Measurements from ENCODE around the gene SPAG17. TPM values are rescaled to one million over a fixed set of nuclear protein-coding genes. Genes with fewer than 3 reads are reported as not detected.

SPAG17 gene
- total and polyA plus RNA-seq, 7 donors: not detected

DNA sequence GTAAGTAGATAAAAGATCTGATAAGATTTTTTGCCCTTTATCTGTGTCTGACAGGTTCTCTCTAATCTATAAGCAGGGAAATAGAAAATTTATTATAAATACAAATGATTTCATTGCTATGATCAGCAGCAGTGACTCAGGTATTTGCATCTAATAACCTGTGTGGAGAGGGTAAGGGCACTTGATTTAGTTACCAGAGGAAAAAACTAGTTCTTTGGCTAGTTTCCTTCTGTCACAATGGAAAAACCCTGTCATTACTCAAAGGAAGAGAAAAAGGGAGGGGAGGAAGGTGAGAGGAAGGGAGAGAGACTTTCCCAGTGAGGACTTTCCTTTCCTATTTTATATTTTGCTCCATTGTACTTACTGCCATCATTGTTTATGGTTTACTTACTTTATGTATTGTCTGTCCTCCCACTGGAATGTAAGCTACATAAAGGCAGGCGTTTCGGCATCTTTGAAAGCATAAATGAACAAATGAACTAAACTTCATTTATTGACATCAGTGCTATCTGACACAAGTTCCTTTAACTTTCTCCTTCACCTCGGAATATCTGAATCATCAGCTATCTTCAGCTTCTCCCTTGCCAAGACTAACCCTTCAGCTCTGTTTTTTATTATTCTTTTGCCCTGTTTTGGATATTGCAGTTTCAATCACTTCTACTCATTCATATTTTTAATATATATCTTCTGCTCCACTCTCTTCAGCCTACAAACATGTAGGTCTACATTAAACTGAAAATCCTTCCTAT is 220.6 kb downstream of the SPAG17 start:
- Histone ChIP-seq H3K4me3 (no peak overlapping the region), H3K4me1 (no peaks in the 10 kb centered on the region), H3K36me3 (peaks cover 0 to 29% (median 3%) of the 10 kb centered on the region in 4 donors), H3K27ac (no peak overlapping the region), H3K27me3 (no peaks in the 10 kb centered on the region), H3K9me3 (no peaks in the 10 kb centered on the region)
- DNase-seq: no peak
- intact Hi-C loops (cut with DNase I): no loop called here
- TF ChIP-seq EP300 (IDR thresholded peaks at IDR 0.05) (no peak), POLR2AphosphoS5 (IDR thresholded peaks at IDR 0.05) (no peak), POLR2A (IDR thresholded peaks at IDR 0.05) (no peak)
- TF ChIP-seq, protein P1, sequence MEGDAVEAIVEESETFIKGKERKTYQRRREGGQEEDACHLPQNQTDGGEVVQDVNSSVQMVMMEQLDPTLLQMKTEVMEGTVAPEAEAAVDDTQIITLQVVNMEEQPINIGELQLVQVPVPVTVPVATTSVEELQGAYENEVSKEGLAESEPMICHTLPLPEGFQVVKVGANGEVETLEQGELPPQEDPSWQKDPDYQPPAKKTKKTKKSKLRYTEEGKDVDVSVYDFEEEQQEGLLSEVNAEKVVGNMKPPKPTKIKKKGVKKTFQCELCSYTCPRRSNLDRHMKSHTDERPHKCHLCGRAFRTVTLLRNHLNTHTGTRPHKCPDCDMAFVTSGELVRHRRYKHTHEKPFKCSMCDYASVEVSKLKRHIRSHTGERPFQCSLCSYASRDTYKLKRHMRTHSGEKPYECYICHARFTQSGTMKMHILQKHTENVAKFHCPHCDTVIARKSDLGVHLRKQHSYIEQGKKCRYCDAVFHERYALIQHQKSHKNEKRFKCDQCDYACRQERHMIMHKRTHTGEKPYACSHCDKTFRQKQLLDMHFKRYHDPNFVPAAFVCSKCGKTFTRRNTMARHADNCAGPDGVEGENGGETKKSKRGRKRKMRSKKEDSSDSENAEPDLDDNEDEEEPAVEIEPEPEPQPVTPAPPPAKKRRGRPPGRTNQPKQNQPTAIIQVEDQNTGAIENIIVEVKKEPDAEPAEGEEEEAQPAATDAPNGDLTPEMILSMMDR (IDR thresholded peaks at IDR 0.05): no peak
- WGBS, 2 donors: 92 to 93% methylated on average over 3 of the region's 3 CpGs

DNA sequence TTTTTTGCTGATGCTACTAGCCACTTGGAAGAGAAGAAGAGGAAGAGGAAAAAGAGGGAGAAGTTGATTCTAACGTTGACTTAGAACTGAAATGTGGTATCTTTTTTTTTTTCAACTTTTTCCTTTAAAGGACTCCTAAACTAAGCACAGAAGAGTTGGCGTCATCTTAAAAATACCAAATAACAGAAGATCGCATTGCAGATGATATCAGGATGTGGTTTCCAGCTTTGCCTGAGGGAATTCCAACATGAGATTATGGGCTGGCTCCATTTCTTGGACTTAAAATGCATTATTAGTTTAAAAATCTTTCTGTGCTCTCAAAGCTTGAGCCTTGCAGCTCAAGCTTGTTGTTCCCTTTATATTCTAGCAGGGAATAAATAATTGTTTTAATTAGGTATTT is 225.7 kb downstream of the SPAG17 start:
- Histone ChIP-seq H3K4me1 (no peaks in the 10 kb centered on the region), H3K27me3 (no peaks in the 10 kb centered on the region), H3K9me3 (no peaks in the 10 kb centered on the region), H3K36me3 (peaks cover 0 to 80% (median 21%) of the 10 kb centered on the region in 4 donors), H3K27ac (no peak overlapping the region), H3K4me3 (no peak overlapping the region)
- no peak for DNase-seq
- 76 to 81% methylated on average over 3 of the region's 3 CpGs for WGBS, 2 donors
- intact Hi-C loops (cut with DNase I): no loop called here
- TF ChIP-seq EP300 (IDR thresholded peaks at IDR 0.05): no peak
- no peak for TF ChIP-seq POLR2A (IDR thresholded peaks at IDR 0.05)
- TF ChIP-seq, protein P1 (IDR thresholded peaks at IDR 0.05): no peak
- TF ChIP-seq POLR2AphosphoS5 (IDR thresholded peaks at IDR 0.05): no peak

DNA sequence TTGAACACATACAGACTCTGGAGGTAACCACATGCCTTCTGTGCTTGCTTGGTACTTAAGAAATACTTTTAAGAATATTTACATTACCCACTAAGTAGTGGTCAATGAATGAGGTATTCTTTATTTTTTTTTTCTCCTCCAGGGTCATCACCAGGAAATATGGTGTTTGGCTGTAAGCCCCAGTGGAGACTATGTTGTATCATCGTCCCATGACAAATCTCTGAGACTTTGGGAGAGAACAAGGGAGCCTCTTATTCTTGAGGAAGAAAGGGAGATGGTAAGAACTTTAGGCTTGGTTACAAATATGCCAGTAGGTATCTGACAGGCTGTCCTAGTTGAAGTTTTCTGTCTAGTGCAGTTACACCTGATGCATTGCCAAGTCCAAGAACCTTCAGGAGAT is 232.6 kb downstream of the SPAG17 start:
- 93 to 94% methylated on average over 1 of the region's 1 CpG for WGBS, 2 donors

DNA sequence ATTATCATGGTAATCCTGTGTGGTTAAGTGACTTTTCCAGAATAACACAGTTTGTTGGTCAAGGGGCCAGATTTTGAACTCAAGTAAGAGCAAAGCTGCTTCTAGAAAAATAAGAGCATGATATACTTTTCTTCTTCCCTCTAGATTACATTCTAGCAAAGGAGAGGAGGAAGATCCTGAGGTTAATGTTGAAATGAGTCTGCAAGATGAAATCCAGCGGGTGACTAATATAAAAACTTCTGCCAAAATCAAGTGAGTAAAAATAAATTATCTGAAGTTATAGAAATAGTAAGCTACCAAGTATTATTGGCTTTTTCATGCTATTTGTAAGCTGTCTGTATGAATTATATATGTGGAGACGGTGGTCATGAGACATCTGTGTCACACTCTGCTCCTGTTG is 242.7 kb downstream of the SPAG17 start:
- no peak for TF ChIP-seq POLR2A (IDR thresholded peaks at IDR 0.05)
- TF ChIP-seq EP300 (IDR thresholded peaks at IDR 0.05): no peak
- TF ChIP-seq POLR2AphosphoS5 (IDR thresholded peaks at IDR 0.05): no peak
- TF ChIP-seq, protein P1 (IDR thresholded peaks at IDR 0.05): no peak
- H3K4me3 ChIP-seq: no peak overlapping the region
- no peak for DNase-seq
- no peaks in the 10 kb centered on the region for H3K4me1 ChIP-seq
- H3K27ac ChIP-seq: no peak overlapping the region
- H3K9me3 ChIP-seq: no peaks in the 10 kb centered on the region
- H3K36me3 ChIP-seq: peaks cover 13 to 100% (median 45%) of the 10 kb centered on the region in 4 donors
- intact Hi-C loops (cut with DNase I): no loop called here
- 96 to 98% methylated on average over 2 of the region's 2 CpGs for WGBS, 2 donors
- no peaks in the 10 kb centered on the region for H3K27me3 ChIP-seq

More for the DNA sequence above, 232.6 kb downstream of the SPAG17 start:
- Histone ChIP-seq H3K4me3 (no peak overlapping the region), H3K9me3 (no peaks in the 10 kb centered on the region), H3K27me3 (no peaks in the 10 kb centered on the region), H3K36me3 (peaks cover 15 to 100% (median 47%) of the 10 kb centered on the region in 4 donors), H3K27ac (no peak overlapping the region), H3K4me1 (no peaks in the 10 kb centered on the region)
- intact Hi-C loops (cut with DNase I): no loop called here
- TF ChIP-seq, protein P1 (IDR thresholded peaks at IDR 0.05): no peak
- TF ChIP-seq POLR2AphosphoS5 (IDR thresholded peaks at IDR 0.05): no peak
- TF ChIP-seq EP300 (IDR thresholded peaks at IDR 0.05): no peak
- TF ChIP-seq POLR2A (IDR thresholded peaks at IDR 0.05): no peak
- no peak for DNase-seq

Data from sigmoid colon (tissue), 7 donors.